Left lung (tissue), 10 donors: ENCODE measurements around the gene CCL13. TPM values are rescaled to one million over a fixed set of nuclear protein-coding genes. Genes with fewer than 3 reads are reported as not detected.

Source experiments
- ATAC-seq: fragments of 200-7000 bp; cut with Tn5 transposase; one replicate; pipeline ENCODE4 v1.9.1; 2020; ENCODE audit warnings: moderate library complexity
- DNase-seq, 4 donors: peaks; one replicate each; pipeline ENCODE4 v3.0.0-alpha.2; 2013 to 2020
- H3K27ac ChIP-seq, 2 donors: fragments of 200-600 bp; sonication (generic) in 1 of 2; one replicate each; pipeline versions ENCODE4 v1.5.0 to v1.8.0; 2020 to 2021
- H3K27me3 ChIP-seq, 2 donors: fragments of 200-600 bp; sonication (generic) in 1 of 2; one replicate each; pipeline versions ENCODE4 v1.5.0 to v1.8.0; 2020 to 2021
- H3K36me3 ChIP-seq, 2 donors: fragments of 200-600 bp; sonication (generic) in 1 of 2; one replicate each; pipeline versions ENCODE4 v1.5.0 to v1.8.0; 2020 to 2021
- H3K4me1 ChIP-seq, 2 donors: fragments of 200-600 bp; one replicate each; pipeline ENCODE4 v1.8.0; 2021
- H3K4me3 ChIP-seq, 2 donors: fragments of 200-600 bp; sonication (generic) in 1 of 2; one replicate each; pipeline versions ENCODE4 v1.5.0 to v1.8.0; 2020 to 2021; ENCODE audit warnings: mild to moderate bottlenecking in 1 of 2
- H3K9me3 ChIP-seq, 2 donors: fragments of 200-600 bp; sonication (generic) in 1 of 2; one replicate each; pipeline versions ENCODE4 v1.5.0 to v1.8.0; 2020 to 2021
- intact Hi-C, 2 donors: fragments of 100-400 bp; cut with DNase I; formaldehyde crosslinking; loops; one replicate each; pipeline versions ENCODE4 v1.11.2 to v1.14.2; 2022
- polyA plus RNA-seq, 6 donors: library from polyadenylated mRNA; unstranded; fragments of 120-200 nt; gene quantifications; one replicate each; pipeline ENCODE4 v1.2.1, GENCODE V29; 2013; ENCODE audit not compliant: insufficient read length in 6 of 6
- total RNA-seq, 2 donors: library from RNA; stranded (reverse); fragmentation: NEBNext Ultra II Directional; extraction: Animal tissue kit (Norgen Biotek cat#: 25700); gene quantifications; one replicate each; pipeline ENCODE4 v1.2.1, GENCODE V29; 2021
- TF ChIP-seq, protein P1 (sequence below), 2 donors: fragments of 200-600 bp; sonication (generic) in 1 of 2; IDR thresholded peaks; one replicate each; pipeline versions ENCODE4 v1.5.0 to v1.8.0; 2021; ENCODE audit warnings: antibody characterized with exemption in 2 of 2
- donor health status: DM: no; HTN: yes; CAD: no.
- donor health status: DM: no; HTN: no; CAD: no.

CCL13 gene
- total and polyA plus RNA-seq, 8 donors, result 0.74 to 29.3 (median 1.6) TPM; not detected in 1

DNA sequence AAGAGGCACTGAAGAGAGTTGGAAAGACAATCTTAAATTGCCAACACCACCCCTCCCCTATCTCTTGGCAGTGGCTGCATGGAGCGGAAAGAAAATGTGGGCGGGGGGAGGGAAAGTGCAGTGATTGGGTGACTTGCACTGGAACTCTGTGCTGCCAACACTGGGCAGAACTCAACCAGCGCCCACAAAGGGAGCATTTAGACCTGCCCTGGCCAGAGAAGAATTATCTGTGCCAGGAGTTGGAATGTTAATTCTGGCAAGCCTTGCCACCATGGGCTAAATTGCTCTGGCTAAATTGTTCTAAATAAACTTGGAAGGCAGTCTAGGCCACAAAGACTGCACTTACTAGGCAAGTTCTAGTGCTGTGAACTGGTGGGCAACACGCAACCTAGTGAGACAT lies 6.5 kb upstream of the CCL13 start:
- no peaks in the 10 kb centered on the region for H3K4me1 ChIP-seq
- TF ChIP-seq, protein P1, sequence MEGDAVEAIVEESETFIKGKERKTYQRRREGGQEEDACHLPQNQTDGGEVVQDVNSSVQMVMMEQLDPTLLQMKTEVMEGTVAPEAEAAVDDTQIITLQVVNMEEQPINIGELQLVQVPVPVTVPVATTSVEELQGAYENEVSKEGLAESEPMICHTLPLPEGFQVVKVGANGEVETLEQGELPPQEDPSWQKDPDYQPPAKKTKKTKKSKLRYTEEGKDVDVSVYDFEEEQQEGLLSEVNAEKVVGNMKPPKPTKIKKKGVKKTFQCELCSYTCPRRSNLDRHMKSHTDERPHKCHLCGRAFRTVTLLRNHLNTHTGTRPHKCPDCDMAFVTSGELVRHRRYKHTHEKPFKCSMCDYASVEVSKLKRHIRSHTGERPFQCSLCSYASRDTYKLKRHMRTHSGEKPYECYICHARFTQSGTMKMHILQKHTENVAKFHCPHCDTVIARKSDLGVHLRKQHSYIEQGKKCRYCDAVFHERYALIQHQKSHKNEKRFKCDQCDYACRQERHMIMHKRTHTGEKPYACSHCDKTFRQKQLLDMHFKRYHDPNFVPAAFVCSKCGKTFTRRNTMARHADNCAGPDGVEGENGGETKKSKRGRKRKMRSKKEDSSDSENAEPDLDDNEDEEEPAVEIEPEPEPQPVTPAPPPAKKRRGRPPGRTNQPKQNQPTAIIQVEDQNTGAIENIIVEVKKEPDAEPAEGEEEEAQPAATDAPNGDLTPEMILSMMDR (IDR thresholded peaks at IDR 0.05), result no peak
- no peaks in the 10 kb centered on the region for H3K27me3 ChIP-seq
- no peak overlapping the region for H3K4me3 ChIP-seq
- H3K9me3 ChIP-seq, result no peaks in the 10 kb centered on the region
- no peak overlapping the region for H3K27ac ChIP-seq
- DNase-seq, result no peak
- no peak for ATAC-seq
- intact Hi-C loops, result no loop called here
- H3K36me3 ChIP-seq, result no peaks in the 10 kb centered on the region

DNA sequence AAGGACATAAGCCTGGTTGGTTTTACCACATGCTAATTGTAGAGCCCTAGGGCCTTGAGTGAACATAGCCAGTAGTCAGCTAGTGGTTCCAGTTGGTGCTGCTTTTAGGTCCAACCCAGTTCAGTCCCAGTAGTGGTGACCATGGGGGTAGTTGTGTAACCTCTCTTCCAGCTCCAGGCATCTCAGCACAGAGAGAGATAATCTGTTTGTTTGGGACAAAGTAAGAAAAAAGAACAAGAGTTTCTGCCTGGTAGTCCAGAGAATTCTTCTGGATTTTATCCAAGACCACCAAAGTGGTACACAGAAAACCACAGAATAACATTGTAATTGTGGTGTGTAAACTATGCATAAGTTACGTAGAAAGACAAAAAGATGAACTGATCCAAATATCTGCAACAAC lies 5.2 kb upstream of the CCL13 start:
- Histone ChIP-seq H3K27ac (no peak overlapping the region), H3K27me3 (no peaks in the 10 kb centered on the region), H3K9me3 (no peaks in the 10 kb centered on the region), H3K4me3 (no peak overlapping the region), H3K4me1 (peaks cover 0 to 2% of the 10 kb centered on the region in 2 donors), H3K36me3 (no peaks in the 10 kb centered on the region)
- intact Hi-C loops, result no loop called here
- DNase-seq (peak in 2 of 4 donors; percentile 52 to 65), ATAC-seq (no peak)
- TF ChIP-seq, protein P1 (IDR thresholded peaks at IDR 0.05), result no peak

DNA sequence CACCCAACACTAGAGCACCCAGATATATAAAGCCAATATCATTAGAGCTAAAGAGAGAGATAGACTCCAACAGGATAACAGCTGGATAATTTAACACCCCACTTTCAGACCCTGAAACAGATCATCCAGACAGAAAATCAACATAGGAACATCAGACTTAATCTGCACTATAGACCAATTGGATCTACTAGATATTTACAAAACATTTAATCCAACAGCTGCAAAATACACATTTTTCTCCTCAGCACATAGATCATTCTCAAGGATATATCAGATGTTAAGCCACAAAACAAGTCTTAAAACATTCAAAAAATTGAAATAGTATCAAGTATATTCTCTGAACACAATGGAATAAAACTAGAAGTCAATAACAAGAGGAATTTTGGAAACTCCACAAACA lies 4.1 kb upstream of the CCL13 start:
- Histone ChIP-seq H3K27me3 (no peaks in the 10 kb centered on the region), H3K27ac (no peak overlapping the region), H3K4me1 (peaks cover 0 to 4% of the 10 kb centered on the region in 2 donors), H3K4me3 (no peak overlapping the region), H3K36me3 (no peaks in the 10 kb centered on the region), H3K9me3 (no peaks in the 10 kb centered on the region)
- peak in 2 of 4 donors; percentile 64 to 72 for DNase-seq
- ATAC-seq, result no peak
- TF ChIP-seq, protein P1 (IDR thresholded peaks at IDR 0.05), result no peak
- intact Hi-C loops, result no loop called here

DNA sequence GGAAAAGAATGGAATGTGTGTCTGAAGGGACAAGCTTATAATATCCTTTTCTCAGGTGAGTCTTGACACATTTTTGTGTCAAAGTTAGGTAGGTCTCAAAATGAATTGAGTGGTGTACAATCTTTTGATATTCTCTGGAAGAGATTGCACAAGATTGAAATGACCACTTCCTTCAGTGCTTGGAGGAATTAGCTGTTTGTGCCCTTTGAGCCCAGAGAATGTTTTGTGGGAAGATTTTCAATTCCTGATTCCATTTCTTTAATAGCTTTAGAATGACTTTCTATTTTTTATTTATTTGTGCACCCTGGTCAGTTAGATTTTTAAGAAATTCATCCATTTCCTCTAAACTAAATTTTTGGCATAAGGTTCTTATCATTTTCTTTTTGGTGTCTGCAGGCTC lies 1.6 kb upstream of the CCL13 start:
- intact Hi-C loops, result no loop called here
- TF ChIP-seq, protein P1 (IDR thresholded peaks at IDR 0.05), result no peak
- Histone ChIP-seq H3K9me3 (no peaks in the 10 kb centered on the region), H3K36me3 (no peaks in the 10 kb centered on the region), H3K27me3 (no peaks in the 10 kb centered on the region), H3K4me3 (no peak overlapping the region), H3K27ac (no peak overlapping the region), H3K4me1 (peaks cover 0 to 4% of the 10 kb centered on the region in 2 donors)
- ATAC-seq, result no peak
- DNase-seq, result peak in 2 of 4 donors; percentile 20 to 45

DNA sequence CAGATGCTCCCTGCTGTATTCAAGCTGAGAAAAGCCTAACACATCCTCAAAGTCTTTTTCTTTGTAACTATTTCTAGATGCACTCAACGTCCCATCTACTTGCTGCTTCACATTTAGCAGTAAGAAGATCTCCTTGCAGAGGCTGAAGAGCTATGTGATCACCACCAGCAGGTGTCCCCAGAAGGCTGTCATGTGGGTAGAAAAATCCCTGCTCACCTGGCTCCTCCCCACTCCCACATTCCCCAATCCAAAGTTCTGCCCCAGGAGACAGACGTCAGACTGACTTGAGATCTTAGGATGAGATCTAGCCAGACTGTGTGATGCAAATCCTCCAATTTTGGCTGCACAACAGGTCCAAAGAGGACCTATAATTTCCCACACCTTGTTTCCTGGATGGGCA lies 1.1 kb downstream of the CCL13 start:
- Histone ChIP-seq H3K4me1 (peaks cover 0 to 8% of the 10 kb centered on the region in 2 donors), H3K36me3 (no peaks in the 10 kb centered on the region), H3K27ac (no peak overlapping the region), H3K27me3 (no peaks in the 10 kb centered on the region), H3K9me3 (no peaks in the 10 kb centered on the region), H3K4me3 (no peak overlapping the region)
- DNase-seq, result no peak
- intact Hi-C loops, result no loop called here
- no peak for ATAC-seq
- TF ChIP-seq, protein P1 (IDR thresholded peaks at IDR 0.05), result no peak
